CD4-positive, alpha-beta T cell (primary cell): ENCODE measurements around the gene ZNF212. TPM values are rescaled to one million over a fixed set of nuclear protein-coding genes. Genes with fewer than 3 reads are reported as not detected.

ENCODE experiments used
- ATAC-seq: fragments of 200-7000 bp; cut with Tn5 transposase; one replicate; pipeline ENCODE4 v1.10.0; 2022; ENCODE audit warnings: mild to moderate bottlenecking; ENCODE audit not compliant: poor library complexity
- CTCF ChIA-PET: fragments of 350-600 bp; sonication (Branson Sonifier 250); formaldehyde crosslinking; loops from one replicate; lab custom pipeline; 2021; ENCODE audit warnings: antibody characterized with exemption, inconsistent platforms; lab: Charles Lee
- POLR2A ChIA-PET: fragments of 350-600 bp; sonication (Branson Sonifier 250); formaldehyde crosslinking; loops from one replicate; lab custom pipeline; 2021; ENCODE audit warnings: antibody characterized with exemption, inconsistent platforms; lab: Charles Lee
- DNase-seq, 14 experiments: peaks; one replicate each; pipeline ENCODE4 v3.0.0-alpha.2; 2013 to 2020; ENCODE audit warnings: mixed read lengths in 2 of 14
- H3K27ac ChIP-seq, 2 donors: one replicate each; pipeline versions ENCODE4 v1.5.1 to v1.7.0; 2013; ENCODE audit warnings: low read length in 2 of 2, low read depth in 1 of 2, mild to moderate bottlenecking in 1 of 2
- H3K27me3 ChIP-seq, 2 experiments: 1 replicate in 1 of 2; 2 replicates in 1 of 2; pipeline versions ENCODE4 v1.6.1 to v1.7.0; 2013; ENCODE audit warnings: low read length in 2 of 2, control low read depth in 1 of 2, mild to moderate bottlenecking in 1 of 2, moderate library complexity in 1 of 2; ENCODE audit not compliant: insufficient read depth in 2 of 2, control insufficient read depth in 1 of 2
- H3K36me3 ChIP-seq: one replicate; pipeline ENCODE4 v1.6.1; 2013; ENCODE audit warnings: low read length, control low read depth; ENCODE audit not compliant: insufficient read depth
- H3K4me1 ChIP-seq: one replicate; pipeline ENCODE4 v1.6.1; 2013; ENCODE audit warnings: low read length, control low read depth; ENCODE audit not compliant: insufficient read depth
- H3K4me3 ChIP-seq: one replicate; pipeline ENCODE4 v1.5.1; 2013; ENCODE audit warnings: mild to moderate bottlenecking, low read length, moderate library complexity
- H3K9me3 ChIP-seq, 2 experiments: 1 replicate in 1 of 2; 2 replicates in 1 of 2; pipeline versions ENCODE4 v1.6.1 to v1.7.0; 2013; ENCODE audit warnings: low read length in 2 of 2, mild to moderate bottlenecking in 2 of 2, control low read depth in 1 of 2, moderate library complexity in 1 of 2; ENCODE audit not compliant: control insufficient read depth in 1 of 2, insufficient read depth in 1 of 2
- H3K27ac Mint-ChIP-seq: one replicate; pipeline ENCODE4 v1.8.0; 2020; ENCODE audit warnings: mixed read lengths
- H3K27me3 Mint-ChIP-seq: one replicate; pipeline ENCODE4 v1.8.0; 2021; ENCODE audit warnings: mixed read lengths
- H3K36me3 Mint-ChIP-seq: one replicate; pipeline ENCODE4 v1.8.0; 2021; ENCODE audit warnings: low read depth, mixed read lengths
- H3K4me1 Mint-ChIP-seq: one replicate; pipeline ENCODE4 v1.8.0; 2021; ENCODE audit warnings: low read depth, mixed read lengths
- H3K4me3 Mint-ChIP-seq: one replicate; pipeline ENCODE4 v1.8.0; 2020; ENCODE audit warnings: mild to moderate bottlenecking, mixed read lengths
- H3K9me3 Mint-ChIP-seq: one replicate; pipeline ENCODE4 v1.8.0; 2020; ENCODE audit warnings: mixed read lengths
- intact Hi-C, 2 experiments: fragments of 100-400 bp; cut with DNase I in 1 of 2; cut with micrococcal nuclease in 1 of 2; formaldehyde crosslinking; loops; one replicate each; pipeline versions ENCODE4 v1.15.1 to v1.9.0; 2023 to 2025; cut with DNase I, micrococcal nuclease
- total RNA-seq, 174 experiments: library from RNA in 2 of 174; stranded (reverse) in 2 of 174; gene quantifications; one replicate each; pipeline ENCODE4 v1.2.3 and lab custom pipeline; 2021 to 2026
- TF ChIP-seq, protein P1 (sequence below): fragments of 200-600 bp; IDR thresholded peaks from one replicate; pipeline ENCODE4 v1.8.0; 2022; ENCODE audit warnings: antibody characterized with exemption, mild to moderate bottlenecking

The ZNF212 gene
- total RNA-seq, 2 experiments from 2014 or later: 12.1 to 13.2 TPM

DNA sequence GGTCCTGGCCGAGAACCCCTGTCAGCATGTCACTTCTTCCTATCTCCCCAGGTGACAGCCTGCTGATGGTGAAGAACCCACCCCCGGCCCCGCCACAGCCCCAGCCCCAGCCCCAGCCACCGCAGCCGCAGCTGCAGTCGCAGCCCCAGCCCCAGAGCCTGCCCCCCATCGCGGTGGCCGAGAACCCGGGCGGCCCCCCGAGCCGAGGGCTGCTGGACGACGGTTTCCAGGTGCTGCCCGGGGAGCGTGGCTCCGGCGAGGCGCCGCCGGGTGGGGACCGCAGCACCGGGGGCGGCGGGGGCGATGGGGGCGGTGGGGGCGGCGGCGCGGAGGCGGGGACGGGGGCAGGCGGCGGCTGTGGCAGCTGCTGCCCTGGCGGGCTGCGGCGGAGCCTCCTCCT, 15.7 kb upstream of the ZNF212 start:
- CTCF ChIA-PET: no interaction called here
- Mint-ChIP-seq H3K36me3 (peaks cover 39% of the 10 kb centered on the region), H3K27ac (no peak overlapping the region), H3K27me3 (no peaks in the 10 kb centered on the region), H3K4me3 (no peak overlapping the region), H3K4me1 (no peaks in the 10 kb centered on the region), H3K9me3 (no peaks in the 10 kb centered on the region)
- Histone ChIP-seq H3K27ac (no peak overlapping the region), H3K27me3 (no peaks in the 10 kb centered on the region), H3K9me3 (peaks cover 0 to 15% of the 10 kb centered on the region in 2 experiments), H3K4me1 (no peaks in the 10 kb centered on the region), H3K4me3 (no peak overlapping the region), H3K36me3 (peaks cover 15% of the 10 kb centered on the region)
- ATAC-seq: no peak
- TF ChIP-seq, protein P1, sequence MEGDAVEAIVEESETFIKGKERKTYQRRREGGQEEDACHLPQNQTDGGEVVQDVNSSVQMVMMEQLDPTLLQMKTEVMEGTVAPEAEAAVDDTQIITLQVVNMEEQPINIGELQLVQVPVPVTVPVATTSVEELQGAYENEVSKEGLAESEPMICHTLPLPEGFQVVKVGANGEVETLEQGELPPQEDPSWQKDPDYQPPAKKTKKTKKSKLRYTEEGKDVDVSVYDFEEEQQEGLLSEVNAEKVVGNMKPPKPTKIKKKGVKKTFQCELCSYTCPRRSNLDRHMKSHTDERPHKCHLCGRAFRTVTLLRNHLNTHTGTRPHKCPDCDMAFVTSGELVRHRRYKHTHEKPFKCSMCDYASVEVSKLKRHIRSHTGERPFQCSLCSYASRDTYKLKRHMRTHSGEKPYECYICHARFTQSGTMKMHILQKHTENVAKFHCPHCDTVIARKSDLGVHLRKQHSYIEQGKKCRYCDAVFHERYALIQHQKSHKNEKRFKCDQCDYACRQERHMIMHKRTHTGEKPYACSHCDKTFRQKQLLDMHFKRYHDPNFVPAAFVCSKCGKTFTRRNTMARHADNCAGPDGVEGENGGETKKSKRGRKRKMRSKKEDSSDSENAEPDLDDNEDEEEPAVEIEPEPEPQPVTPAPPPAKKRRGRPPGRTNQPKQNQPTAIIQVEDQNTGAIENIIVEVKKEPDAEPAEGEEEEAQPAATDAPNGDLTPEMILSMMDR: no peak
- intact Hi-C loops: no loop called here
- POLR2A ChIA-PET: no interaction called here
- no peak for DNase-seq

DNA sequence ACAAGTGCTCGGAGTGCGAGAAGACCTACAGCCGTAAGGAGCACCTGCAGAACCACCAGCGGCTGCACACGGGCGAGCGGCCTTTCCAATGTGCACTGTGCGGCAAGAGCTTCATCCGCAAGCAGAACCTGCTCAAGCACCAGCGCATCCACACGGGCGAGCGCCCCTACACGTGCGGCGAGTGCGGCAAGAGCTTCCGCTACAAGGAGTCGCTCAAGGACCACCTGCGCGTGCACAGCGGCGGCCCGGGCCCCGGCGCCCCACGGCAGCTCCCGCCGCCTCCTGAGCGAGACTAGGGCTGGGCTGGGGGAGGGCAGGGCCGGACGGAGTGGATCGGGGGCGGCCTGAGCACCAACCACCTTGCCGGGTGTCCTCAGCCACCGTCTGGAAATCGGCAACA, 15.1 kb upstream of the ZNF212 start:
- Histone ChIP-seq H3K27ac (no peak overlapping the region), H3K27me3 (no peaks in the 10 kb centered on the region), H3K9me3 (peaks cover 0 to 15% of the 10 kb centered on the region in 2 experiments), H3K4me1 (no peaks in the 10 kb centered on the region), H3K36me3 (peaks cover 13% of the 10 kb centered on the region), H3K4me3 (no peak overlapping the region)
- Mint-ChIP-seq H3K27me3 (no peaks in the 10 kb centered on the region), H3K4me3 (no peak overlapping the region), H3K4me1 (no peaks in the 10 kb centered on the region), H3K27ac (no peak overlapping the region), H3K36me3 (peaks cover 33% of the 10 kb centered on the region), H3K9me3 (no peaks in the 10 kb centered on the region)
- no peak for DNase-seq
- POLR2A ChIA-PET: no interaction called here
- TF ChIP-seq, protein P1: no peak
- ATAC-seq: no peak
- CTCF ChIA-PET: no interaction called here
- intact Hi-C loops: no loop called here

DNA sequence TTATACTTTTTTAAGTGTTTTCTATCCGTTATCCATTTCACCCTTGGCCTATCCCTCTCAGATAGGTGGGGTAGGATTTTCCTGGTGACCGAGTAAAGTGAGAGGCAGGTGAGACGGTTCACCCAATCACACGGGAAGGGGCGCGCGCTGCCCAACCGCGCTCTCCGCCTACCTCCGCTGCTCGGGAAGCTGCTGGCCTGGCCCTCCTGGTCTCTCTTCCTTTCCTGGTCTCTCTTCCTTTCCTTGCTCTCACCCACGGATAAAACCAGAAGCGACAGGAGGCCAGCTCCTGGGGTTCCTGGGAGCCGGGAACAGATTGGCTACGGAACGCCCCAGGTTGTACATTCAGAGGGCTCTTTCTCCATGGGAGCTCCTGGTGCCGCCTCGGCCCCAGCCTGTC, 14.3 kb upstream of the ZNF212 start:
- ATAC-seq (no peak), DNase-seq (no peak)
- TF ChIP-seq, protein P1: no peak
- intact Hi-C loops: no loop called here
- H3K27me3 Mint-ChIP-seq: no peaks in the 10 kb centered on the region
- H3K36me3 Mint-ChIP-seq: peaks cover 26% of the 10 kb centered on the region
- Histone ChIP-seq H3K9me3 (peaks cover 0 to 15% of the 10 kb centered on the region in 2 experiments), H3K27ac (no peak overlapping the region), H3K4me1 (no peaks in the 10 kb centered on the region), H3K27me3 (no peaks in the 10 kb centered on the region), H3K36me3 (peaks cover 13% of the 10 kb centered on the region), H3K4me3 (no peak overlapping the region)
- no peak overlapping the region for H3K4me3 Mint-ChIP-seq
- no peaks in the 10 kb centered on the region for H3K9me3 Mint-ChIP-seq
- H3K27ac Mint-ChIP-seq: no peak overlapping the region
- H3K4me1 Mint-ChIP-seq: no peaks in the 10 kb centered on the region
- POLR2A ChIA-PET: no interaction called here
- CTCF ChIA-PET: no interaction called here
